Stimulated activated CD4-positive, alpha-beta T cell treated with anti-CD3 and anti-CD28 coated beads, Interleukin-2, amount 100 ng/mL, for 4 hours (primary cell): ENCODE data around the gene MPZL3.
A peak's percentile ranks its signal among the peaks of the same experiment; 100 is the strongest.

ENCODE experiments used
- DNase-seq: peaks from one replicate; pipeline ENCODE4 v3.0.0-alpha.2; 2020; ENCODE audit warnings: low read depth

MPZL3 gene

DNA sequence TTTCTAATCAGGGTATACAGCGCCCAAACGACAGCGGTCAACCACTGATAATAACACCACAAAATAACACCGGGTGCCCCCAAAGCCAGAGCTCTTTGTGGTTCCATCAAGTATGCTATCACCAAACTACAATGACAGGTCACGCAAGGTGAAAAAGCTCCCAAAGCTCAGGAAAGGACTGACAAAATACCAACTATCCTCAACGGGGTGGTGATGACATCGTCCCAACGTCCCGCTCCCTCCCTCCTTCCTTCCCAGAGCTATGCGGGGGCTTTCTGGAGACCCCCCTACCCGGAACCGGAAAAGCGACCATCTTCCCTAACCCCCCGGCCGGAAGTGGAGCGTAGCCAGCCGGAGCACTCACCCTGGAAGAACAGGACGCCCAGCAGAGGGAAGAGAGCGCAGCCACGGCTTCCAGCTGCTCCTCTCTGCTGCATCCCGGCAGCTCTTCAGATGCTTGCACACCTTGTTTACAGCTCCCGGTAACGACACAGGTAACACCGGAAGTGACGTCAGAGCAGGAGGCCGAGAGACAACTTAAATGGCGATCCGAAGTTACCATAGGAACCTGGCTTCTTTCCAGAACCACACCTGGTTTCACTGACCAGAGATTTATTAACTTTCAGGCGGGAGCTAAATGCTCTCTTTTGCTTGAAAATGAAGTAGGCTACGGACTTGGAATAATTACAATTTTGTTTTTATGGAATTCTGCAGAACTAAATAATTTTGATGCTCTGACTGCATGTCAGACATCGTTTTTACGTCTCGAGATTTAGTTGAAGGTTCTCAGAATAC is at the start of gene MPZL3:
TSS of gene MPZL3 (minus strand) at position 508 of the 795 bp plus-strand sequence. CDS start at position 437, 71 bp downstream.
- DNase-seq, result peak; percentile 79

DNA sequence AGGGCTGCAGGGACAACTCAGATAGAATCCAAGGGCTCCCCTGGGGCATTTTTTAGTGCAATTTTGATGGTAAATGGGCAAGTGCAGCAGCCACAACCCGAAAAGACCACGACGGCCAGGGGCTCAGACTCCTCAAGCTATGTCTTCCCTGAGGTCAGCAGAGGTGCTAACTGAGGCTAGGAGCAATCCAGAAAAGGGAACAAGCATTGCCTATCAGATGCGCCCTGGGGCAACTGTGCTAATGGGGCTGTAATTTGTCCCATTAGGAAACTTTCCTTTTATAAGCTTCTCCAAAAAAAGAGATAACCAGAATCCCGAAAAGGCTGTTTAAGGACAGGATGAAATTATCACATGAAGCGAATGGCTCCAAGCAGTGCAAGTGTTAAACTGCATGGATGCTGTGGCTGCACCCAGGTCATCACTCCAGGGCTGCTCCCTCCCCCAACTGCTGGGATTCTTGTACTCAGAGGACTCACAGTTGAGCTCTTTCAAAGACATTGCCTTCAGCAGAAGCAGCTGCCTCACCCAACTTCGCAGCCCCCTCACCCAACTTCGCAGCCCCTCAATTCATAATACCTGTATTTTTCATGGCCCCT is 49.5 kb upstream of the MPZL3 start:
- no peak for DNase-seq

DNA sequence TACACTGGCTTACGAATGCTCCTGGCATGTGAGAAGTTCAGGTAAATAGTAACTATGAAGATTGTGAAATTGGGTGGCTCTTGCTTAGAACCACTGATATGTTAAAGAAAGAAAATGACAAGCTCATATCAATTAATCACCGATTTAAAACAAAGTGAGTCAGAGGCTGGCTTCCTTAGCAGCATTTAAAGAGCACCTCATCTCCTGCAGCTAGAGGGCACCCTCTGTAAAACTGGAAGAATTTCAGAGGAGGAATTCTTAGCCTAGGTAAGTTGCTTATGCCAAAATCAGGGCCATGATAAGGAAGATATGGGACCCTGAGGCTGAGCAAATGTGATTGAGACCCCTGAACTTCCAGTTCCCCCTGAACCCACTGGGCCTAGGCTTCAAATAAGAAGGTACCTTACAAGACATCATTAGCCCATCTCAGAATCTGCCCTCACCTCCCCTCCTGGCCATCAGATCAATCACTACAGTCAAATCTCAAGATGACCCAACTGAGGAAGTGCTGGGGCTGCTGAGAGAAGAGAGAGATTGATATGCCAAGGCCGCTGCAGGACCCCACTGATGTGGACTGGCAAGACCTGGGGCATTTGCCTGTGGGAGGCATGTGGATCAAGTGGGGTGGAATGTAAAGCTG is 43.8 kb upstream of the MPZL3 start:
- peak; percentile 58 for DNase-seq

- DNase-seq, result no peak
Measured at GRCh38 chr11:118295199-118295598, 43.0 kb upstream of the MPZL3 start.

- no peak for DNase-seq
Measured at GRCh38 chr11:118294053-118294452, 41.9 kb upstream of the MPZL3 start.

GRCh38 chr11:118291477-118292135 is 39.4 kb upstream of the MPZL3 start:
- DNase-seq, result no peak

- peak; percentile 34 for DNase-seq
Measured at GRCh38 chr11:118290923-118291322, 38.8 kb upstream of the MPZL3 start.

DNA sequence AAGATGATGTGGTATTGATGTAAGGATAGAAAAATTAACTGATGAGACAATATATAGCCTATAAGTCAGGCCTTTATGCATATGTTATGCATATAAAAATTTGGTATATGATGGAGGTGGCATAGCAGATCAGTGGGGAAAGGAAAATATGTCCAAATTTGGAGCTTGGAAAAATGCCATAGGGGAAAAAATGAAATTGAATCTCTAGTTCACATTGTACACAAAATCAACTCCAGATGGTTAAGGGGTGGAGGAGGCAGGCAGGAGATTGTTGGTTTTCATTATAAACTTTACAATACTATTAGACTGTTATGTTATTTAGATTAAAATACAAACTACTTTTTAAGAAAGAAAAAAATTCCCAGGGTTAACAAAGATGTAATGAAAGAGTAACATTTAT is 37.2 kb upstream of the MPZL3 start:
- no peak for DNase-seq

GRCh38 chr11:118287006-118287405 is 34.8 kb upstream of the MPZL3 start:
- DNase-seq, result no peak

DNA sequence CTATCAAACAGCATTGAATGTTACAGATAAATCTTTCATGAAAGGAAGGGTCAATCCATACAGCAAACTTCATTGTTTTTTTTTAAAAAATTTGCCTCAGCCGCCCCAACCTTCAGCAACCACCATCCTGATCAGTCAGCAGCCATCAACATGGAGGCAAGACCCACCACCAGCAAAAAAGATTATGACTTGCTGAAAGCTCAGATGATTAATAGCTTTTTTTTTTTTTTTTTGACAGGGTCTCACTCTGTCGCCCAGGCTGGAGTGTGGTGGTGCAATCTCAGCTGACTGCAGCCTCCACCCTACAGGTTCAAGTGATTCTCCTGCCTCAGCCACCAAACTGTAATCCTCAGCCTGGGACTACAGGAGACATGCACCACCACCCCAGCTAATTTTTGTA is 34.4 kb upstream of the MPZL3 start:
- no peak for DNase-seq

DNA sequence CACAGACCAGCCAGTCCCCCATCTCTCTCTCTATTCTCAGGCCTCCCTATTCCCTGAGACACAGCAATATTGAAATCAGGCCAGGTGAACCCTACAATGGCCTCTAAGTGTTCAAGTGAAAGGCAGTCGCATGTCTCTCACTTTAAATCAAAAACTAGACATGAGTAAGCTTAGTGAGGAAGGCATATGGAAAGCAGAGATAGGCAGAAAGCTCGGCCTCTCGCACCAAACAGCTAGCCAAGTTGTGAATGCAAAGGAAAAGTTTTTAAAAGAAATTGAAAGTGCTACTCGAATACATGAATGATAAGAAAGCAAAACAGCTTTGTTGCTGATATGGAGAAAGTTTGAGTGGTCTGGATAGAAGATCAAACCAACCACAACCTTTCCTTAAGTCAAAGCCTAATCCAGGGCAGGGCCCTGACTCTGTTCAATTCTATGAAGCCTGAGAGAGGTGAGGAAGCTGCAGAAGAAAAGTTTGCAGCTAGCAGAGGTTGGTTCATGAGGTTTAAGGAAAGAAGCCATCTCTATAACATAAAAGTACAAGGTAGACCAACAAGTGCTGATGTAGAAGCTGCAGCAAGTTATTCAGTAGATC is 31.7 kb upstream of the MPZL3 start:
- no peak for DNase-seq

DNA sequence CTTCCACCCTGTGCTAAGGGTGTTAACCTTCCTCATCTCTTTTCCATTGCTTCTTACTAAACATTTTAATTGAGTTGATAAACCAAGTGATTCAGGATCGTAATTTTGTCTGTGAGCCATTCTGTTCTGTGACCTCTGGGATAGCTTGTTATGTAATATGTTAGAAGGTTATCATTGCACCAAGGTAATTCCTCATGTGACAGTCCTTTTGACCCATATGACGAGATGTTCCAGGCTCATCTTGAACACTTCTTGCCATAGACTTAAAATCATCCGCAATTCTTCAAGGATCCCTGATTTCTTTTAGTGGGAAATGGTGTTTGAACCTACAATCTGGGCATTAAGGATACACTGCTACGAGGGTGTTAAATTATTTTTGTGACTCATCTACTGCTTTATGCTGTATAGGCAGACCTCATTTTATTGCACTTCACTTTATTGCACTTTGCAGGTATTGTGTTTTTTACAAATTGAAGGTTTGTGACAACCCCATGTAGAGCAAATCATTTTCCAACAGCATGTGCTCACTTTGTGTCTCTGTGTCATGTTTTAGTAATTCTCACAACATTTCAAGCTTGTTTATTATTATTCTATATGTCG is 31.0 kb upstream of the MPZL3 start:
- DNase-seq, result no peak

- DNase-seq, result no peak
Measured at GRCh38 chr11:118282606-118283005, 30.4 kb upstream of the MPZL3 start.

- no peak for DNase-seq
Measured at GRCh38 chr11:118281284-118281683, 29.1 kb upstream of the MPZL3 start.

DNA sequence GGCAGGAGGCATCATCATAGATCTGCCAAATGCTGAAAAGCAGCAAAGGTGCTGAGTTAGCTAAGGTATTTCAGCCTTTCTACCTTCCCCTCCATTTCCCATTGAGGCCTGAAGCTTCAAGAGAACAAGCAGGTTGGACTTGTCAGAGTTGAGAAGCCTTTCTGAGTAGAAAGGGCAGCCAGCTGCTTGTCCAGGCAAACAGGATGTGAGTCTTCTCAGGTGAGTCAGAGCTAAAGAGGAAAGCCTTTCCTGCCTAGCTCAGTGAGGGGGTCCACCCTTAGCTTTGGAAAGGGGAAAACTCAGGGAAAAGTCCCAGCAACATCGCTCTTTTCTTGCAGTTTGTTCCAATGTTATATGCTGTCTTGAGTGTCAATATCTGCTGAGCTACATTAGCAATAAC is 25.1 kb upstream of the MPZL3 start:
- DNase-seq, result no peak

- no peak for DNase-seq
Measured at GRCh38 chr11:118276422-118276821, 24.3 kb upstream of the MPZL3 start.

- no peak for DNase-seq
Measured at GRCh38 chr11:118275176-118275575, 23.0 kb upstream of the MPZL3 start.

GRCh38 chr11:118274186-118274585 is 22.0 kb upstream of the MPZL3 start:
- no peak for DNase-seq

GRCh38 chr11:118272001-118272400 is 19.8 kb upstream of the MPZL3 start:
- no peak for DNase-seq

- DNase-seq, result no peak
Measured at GRCh38 chr11:118267486-118267885, 15.3 kb upstream of the MPZL3 start.

GRCh38 chr11:118265954-118266353 is 13.8 kb upstream of the MPZL3 start:
- no peak for DNase-seq
